ENCODE results near the gene PHLDA3. TPM values are rescaled to one million over a fixed set of nuclear protein-coding genes. Genes with fewer than 3 reads are reported as not detected.

Gene PHLDA3
- total and polyA plus RNA-seq, 2 of the 4 experiments (the other 2 are of a cell fraction), result 41.6 to 102 TPM

GRCh38 chr1:201475130-201475529 lies 6.1 kb upstream of the PHLDA3 start:
- peaks cover 0 to 10% of the 10 kb centered on the region in 2 experiments; a peak in 2 of 4 replicates for H3K79me1 ChIP-seq (ENCODE audit: low read depth in 1 of 2, low read length in 2 of 2)
- dilution Hi-C loops (cut with HindIII; ENCODE audit: low sequenced_read_pairs, unreplicated experiment), result no loop called here
- no TSS peak for BruUV-seq (replicated peaks)
- H3K27me3 ChIP-seq (ENCODE audit: control insufficient read depth, insufficient read depth, low read length), result no peaks in the 10 kb centered on the region
- no peak overlapping the region for H2AFZ ChIP-seq (replicated peaks; ENCODE audit: low read length, poor library complexity)
- H2BK120ac ChIP-seq (ENCODE audit: low read depth, low read length), result no peak overlapping the region
- DNase-seq, result peak; percentile 72
- H2BK5ac ChIP-seq (ENCODE audit: low read depth, low read length, poor library complexity, severe bottlenecking), result no peak overlapping the region
- H3K9me3 ChIP-seq (ENCODE audit: control insufficient read depth, insufficient read depth, low read length), result no peaks in the 10 kb centered on the region
- no peak overlapping the region for H3K23ac ChIP-seq (ENCODE audit: low read depth, low read length)
- ATAC-seq (ENCODE audit: low read depth), result peak; percentile 36
- H3K56ac ChIP-seq (ENCODE audit: extremely low read depth, insufficient read depth, low read length), result no peak overlapping the region
- no peak overlapping the region for H2AK9ac ChIP-seq (replicated peaks; ENCODE audit: low read depth, low read length, poor library complexity)
- no peak overlapping the region for H2BK15ac ChIP-seq (ENCODE audit: low read depth, low read length)
- in situ Hi-C loops (cut with MboI; ENCODE audit: low sequenced_read_pairs), result no loop called here
- H3K4ac ChIP-seq (ENCODE audit: low read depth, low read length), result no peak overlapping the region
- no peak overlapping the region for H3K14ac ChIP-seq (replicated peaks; ENCODE audit: low read depth, low read length)
- H2BK20ac ChIP-seq (ENCODE audit: low read depth, low read length), result no peak overlapping the region
- no peak overlapping the region for H2AK5ac ChIP-seq (ENCODE audit: low read depth, low read length)
- intact Hi-C loops (cut with micrococcal nuclease), result no loop called here
- H3K4me2 ChIP-seq (ENCODE audit: low read depth, low read length), result no peak overlapping the region
- WGBS, 2 experiments (ENCODE audit: extremely low coverage in 2 of 2, insufficient read length in 1 of 2), result 0% methylated on average over 1 of the region's 2 CpGs; no CpG with 5 or more reads in 1 of the 2 experiments
- H3K9me1 ChIP-seq (ENCODE audit: insufficient read depth, low read length), result peaks cover 6% of the 10 kb centered on the region; the same call in 1 of the 2 replicates
- no peak overlapping the region for H4K8ac ChIP-seq (ENCODE audit: low read depth in 2 of 2, low read length in 2 of 2)
- no peak overlapping the region for H3K18ac ChIP-seq (ENCODE audit: low read depth, low read length)
- peaks cover 16% of the 10 kb centered on the region for H3K4me1 ChIP-seq (ENCODE audit: control insufficient read depth, insufficient read depth, low read length)
- CTCF ChIA-PET, result no interaction called here
- no peak overlapping the region for H3K27ac ChIP-seq (ENCODE audit: insufficient read depth, low read length)
- no peak overlapping the region for H4K91ac ChIP-seq (ENCODE audit: insufficient read depth, low read depth, low read length)
- no peak overlapping the region for H3K4me3 ChIP-seq (ENCODE audit: insufficient read depth, low read depth, low read length)
- H4K5ac ChIP-seq (ENCODE audit: low read depth, low read length), result no peak overlapping the region
- POLR2A ChIA-PET (ENCODE audit: unreplicated experiment), result no interaction called here
- no peak overlapping the region for H3K9ac ChIP-seq (ENCODE audit: low read depth, low read length)
- TF ChIP-seq MAFK (IDR thresholded peaks at IDR 0.05; ENCODE audit: low read depth, low read length) (no peak), SMC3 (IDR thresholded peaks at IDR 0.05; ENCODE audit: low read depth, low read length) (no peak), CHD1 (IDR thresholded peaks at IDR 0.05; ENCODE audit: low read depth, low read length) (no peak)
- no peaks in the 10 kb centered on the region for H3K36me3 ChIP-seq (ENCODE audit: control insufficient read depth, insufficient read depth, low read length)
- no peaks in the 10 kb centered on the region for H4K20me1 ChIP-seq (ENCODE audit: insufficient read depth, low read length)
